ELR (cell line): ENCODE results near the gene ZNF691.
"Not testable (repeated sequence)": the region's sequence is repeated elsewhere in the genome, so short reads cannot be mapped to it uniquely, and the experiment has no call there.

Source experiments
- DNase-seq: peaks from one replicate; pipeline ENCODE4 v3.0.0-alpha.2; 2015; ENCODE audit warnings: low read depth

The ZNF691 gene

GRCh38 chr1:42832641-42833240 lies 13.7 kb upstream of the ZNF691 start:
- no peak for DNase-seq

GRCh38 chr1:42833981-42834380 lies 12.4 kb upstream of the ZNF691 start:
- no peak for DNase-seq

DNA sequence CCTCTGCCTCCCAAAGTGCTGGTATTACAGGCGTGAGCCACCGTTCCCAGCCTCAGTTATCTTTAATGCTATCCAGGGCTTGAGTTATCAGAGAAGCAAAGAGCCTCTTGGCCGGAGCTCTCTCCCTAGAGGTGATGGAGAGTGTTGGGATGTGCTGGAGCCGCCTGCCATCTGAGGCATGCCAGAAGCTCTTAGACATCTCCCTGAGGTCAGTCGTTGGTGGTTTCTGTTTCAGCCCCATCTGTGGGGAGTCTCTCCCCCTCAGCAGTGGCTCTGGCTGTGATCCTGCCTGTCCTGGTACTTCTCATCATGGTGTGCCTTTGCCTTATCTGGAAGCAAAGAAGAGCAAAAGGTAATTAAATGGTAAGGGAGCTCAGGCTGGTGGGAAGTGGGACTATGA lies 11.6 kb upstream of the ZNF691 start:
- no peak for DNase-seq

DNA sequence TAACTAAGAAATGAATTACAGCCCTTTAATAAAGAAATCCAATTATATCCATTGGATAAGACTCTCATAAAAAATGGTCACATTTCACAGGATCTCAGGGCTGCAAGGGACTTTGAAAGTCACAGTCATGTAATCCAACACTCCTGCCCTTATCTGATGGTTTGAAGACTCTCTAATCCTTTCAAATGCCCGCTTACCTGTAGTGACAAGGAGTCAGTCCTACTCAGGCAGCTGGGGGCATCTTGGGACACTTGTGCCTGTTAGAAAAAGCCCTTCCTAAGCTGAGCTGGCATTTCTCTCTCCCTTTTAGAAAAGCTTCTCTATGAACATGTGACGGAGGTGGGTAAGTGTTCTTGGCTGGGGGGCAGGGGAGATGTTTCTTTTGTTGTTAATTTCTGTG lies 11.0 kb upstream of the ZNF691 start:
- no peak for DNase-seq

DNA sequence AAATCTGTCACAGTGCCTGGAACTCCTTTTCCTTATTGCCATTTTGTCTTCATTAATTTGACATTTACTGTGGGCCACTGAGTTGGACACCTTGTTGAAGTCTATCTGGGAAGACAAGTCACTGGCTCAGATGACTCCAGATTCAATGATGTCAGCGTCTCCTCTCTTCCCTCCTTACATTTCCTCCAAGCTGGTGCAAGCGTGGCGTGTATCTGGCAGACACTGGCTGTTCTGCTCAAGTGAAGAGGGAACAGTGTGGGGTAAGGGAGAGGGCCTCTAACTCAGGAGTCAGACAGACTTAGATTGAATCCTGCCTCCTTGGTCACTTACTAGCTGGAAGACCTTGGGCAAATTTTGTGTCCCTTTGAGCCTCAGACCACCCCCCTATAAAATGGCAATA lies 8.7 kb upstream of the ZNF691 start:
- DNase-seq: no peak

GRCh38 chr1:42838482-42839190 lies 7.8 kb upstream of the ZNF691 start:
- DNase-seq: no peak

GRCh38 chr1:42841010-42841409 lies 5.4 kb upstream of the ZNF691 start:
- DNase-seq: no peak

GRCh38 chr1:42841440-42842147 lies 4.8 kb upstream of the ZNF691 start:
- no peak for DNase-seq

GRCh38 chr1:42844592-42845140 lies 1.7 kb upstream of the ZNF691 start:
- peak; percentile 20 for DNase-seq

GRCh38 chr1:42845193-42845592 lies 1.2 kb upstream of the ZNF691 start:
- DNase-seq: no peak

GRCh38 chr1:42845866-42846256 lies 552 bp upstream of the ZNF691 start:
- DNase-seq: no peak

GRCh38 chr1:42847111-42847595 lies 740 bp downstream of the ZNF691 start:
- peak; percentile 2 for DNase-seq

DNA sequence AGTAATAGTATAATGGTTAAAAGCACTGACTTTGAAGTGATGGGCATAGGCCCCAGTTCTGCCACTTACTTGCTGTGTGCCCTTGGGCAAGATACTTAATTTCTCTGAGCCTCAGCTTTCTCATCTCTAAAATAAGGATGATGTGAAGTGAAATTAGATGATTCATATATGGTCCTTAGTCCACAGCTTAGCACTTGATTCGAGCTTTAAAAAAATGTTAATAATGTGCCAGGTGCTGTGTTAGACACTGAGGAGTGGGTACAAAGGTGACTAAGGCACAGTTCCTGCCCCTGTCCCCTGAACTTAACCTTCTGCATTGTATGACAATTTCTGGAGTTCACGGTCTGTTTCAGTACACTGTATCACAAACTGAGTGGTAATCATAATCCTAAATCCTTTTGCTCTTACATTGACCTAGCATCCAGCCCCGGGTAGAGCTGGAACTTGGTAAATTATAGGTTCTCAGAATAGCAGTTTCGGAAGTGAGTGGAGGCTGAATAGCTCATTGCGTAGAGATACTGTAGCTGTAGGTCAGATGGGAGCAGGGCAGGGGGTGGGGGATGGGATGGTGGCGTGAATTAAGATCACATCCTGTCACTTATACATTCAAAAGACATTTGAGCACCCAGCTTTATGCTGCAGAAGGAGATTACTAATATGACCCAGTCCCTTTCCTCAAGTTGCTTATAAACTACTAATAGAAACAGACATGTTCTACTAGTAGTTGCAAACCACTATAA lies 1.5 kb downstream of the ZNF691 start:
- DNase-seq: no peak

DNA sequence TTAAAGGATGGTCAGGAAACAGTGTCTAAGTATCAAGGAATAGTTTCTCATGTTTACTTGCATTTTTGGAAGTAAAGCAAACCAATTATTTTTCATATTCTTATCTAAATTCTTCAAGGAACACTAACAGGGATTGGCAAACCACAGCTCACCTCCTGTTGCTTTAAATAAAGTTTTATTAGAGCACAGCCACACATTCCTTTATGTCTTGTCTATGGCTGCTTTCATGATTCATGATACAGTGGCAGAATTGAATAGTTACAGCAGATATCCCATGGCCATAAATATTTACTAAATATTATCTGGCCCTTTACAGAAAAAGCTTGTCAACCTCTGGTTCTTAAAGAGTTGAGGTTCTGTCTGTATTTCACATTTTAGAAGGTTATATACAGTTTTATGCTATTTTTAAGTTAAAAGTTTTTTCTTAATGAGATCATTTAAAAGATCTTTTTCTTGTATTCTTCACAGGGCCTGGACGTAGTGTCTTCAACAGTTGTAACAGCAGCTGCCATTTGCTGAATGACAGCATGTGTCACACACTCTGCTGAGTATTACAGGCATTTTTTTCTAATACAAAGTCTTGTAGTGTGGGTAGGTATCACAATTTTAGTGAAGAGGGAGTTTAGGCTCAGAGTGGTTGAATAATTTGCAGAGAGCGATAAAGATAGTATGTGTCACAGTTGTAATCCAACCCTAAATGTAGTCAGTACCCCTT lies 2.6 kb downstream of the ZNF691 start:
- peak; percentile 38 for DNase-seq

GRCh38 chr1:42849944-42850343 lies 3.5 kb downstream of the ZNF691 start:
- DNase-seq: no peak

DNA sequence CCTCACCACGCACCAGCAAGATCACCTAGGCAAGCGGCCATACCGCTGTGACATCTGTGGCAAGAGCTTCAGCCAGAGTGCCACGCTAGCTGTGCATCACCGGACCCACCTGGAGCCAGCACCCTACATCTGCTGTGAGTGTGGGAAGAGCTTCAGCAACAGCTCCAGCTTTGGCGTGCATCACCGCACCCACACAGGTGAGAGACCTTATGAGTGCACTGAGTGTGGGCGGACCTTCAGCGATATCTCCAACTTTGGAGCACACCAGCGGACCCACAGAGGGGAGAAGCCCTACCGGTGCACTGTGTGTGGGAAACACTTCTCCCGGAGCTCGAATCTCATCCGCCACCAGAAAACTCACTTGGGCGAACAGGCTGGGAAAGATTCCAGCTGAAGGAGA lies 5.0 kb downstream of the ZNF691 start:
- DNase-seq: no peak

DNA sequence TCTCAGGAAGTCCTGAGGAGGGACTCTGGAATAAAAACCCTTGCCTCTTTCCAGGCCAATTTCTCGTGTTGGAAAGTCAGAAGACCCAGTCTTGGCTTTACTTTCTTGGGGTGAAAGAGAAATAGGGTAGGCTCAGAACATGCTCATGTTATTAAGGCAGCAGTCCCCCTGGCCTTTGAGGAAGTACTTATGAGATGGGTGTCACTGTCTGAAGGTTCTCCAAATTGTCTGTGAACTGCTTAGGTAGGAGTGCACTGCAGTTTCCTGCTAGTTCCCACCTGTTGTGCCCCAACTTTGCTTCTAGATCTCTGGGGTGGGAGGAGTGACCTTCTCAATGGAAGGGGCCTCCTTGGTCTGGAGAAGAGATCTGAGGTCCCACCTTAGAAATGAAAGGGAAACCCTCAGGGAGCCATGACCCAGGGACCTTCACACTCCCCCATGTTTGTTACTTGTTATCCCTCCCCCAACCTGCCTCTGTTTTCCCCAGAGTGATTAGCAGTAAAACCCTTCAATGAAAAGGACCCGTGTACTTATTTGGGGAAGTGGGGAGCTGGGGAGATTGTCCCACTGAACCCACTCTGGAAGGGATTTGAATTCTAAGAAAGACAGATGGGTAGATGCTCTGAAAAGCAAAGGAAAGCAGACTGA lies 5.7 kb downstream of the ZNF691 start:
- no peak for DNase-seq

- DNase-seq: no peak
These were observed 6.2 kb downstream of the ZNF691 start for GRCh38 chr1:42852608-42852980.

GRCh38 chr1:42853116-42853884 lies 6.9 kb downstream of the ZNF691 start:
- DNase-seq: no peak

- DNase-seq: not testable (repeated sequence)
These were observed 10.1 kb downstream of the ZNF691 start for GRCh38 chr1:42856554-42856953.
